ENCODE data around the gene ANO5.

ANO5 gene, protein sequence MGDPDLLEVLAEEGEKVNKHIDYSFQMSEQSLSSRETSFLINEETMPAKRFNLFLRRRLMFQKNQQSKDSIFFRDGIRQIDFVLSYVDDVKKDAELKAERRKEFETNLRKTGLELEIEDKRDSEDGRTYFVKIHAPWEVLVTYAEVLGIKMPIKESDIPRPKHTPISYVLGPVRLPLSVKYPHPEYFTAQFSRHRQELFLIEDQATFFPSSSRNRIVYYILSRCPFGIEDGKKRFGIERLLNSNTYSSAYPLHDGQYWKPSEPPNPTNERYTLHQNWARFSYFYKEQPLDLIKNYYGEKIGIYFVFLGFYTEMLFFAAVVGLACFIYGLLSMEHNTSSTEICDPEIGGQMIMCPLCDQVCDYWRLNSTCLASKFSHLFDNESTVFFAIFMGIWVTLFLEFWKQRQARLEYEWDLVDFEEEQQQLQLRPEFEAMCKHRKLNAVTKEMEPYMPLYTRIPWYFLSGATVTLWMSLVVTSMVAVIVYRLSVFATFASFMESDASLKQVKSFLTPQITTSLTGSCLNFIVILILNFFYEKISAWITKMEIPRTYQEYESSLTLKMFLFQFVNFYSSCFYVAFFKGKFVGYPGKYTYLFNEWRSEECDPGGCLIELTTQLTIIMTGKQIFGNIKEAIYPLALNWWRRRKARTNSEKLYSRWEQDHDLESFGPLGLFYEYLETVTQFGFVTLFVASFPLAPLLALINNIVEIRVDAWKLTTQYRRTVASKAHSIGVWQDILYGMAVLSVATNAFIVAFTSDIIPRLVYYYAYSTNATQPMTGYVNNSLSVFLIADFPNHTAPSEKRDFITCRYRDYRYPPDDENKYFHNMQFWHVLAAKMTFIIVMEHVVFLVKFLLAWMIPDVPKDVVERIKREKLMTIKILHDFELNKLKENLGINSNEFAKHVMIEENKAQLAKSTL

DNA sequence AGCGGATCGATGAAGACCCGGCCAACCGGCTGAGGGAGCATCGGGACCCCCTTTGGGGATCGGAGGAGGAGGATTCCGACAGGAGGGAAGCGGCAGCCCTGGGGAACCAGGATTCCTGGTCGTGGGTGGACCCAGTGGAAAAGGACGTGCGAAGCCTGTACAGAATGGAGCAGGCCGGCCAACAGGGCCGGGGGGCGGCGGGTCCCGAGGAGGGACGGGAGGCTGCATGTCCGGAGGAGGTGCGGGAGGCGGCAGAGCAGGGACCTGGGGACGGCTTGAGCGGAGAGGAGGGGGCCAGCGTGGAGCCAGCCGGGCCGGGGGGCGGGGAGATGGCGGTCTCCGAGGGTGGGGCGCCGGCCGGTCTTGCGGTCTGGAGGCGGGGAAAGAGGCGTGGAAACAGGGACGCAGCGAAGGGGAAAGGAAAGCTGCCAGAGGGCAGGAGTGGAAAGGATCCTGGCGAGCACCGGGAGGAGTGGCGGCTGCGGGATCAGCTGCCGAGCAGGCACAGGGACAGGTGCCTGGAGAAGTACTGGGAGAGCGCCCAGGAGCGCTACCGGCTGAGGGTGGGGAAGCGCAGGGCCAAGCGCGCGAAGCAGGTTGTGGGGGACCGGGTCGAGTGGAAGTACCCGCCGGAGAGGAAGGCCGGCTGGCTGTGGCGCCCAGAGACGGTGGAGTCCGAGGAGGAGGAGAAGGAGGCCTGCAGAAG is at the start of gene ANO5:
Gene ANO5 (plus strand): TSS at position 444 of the 706 bp plus-strand sequence. CDS start 408 bp downstream, outside the sequence.
- no peak for DNase-seq

DNA sequence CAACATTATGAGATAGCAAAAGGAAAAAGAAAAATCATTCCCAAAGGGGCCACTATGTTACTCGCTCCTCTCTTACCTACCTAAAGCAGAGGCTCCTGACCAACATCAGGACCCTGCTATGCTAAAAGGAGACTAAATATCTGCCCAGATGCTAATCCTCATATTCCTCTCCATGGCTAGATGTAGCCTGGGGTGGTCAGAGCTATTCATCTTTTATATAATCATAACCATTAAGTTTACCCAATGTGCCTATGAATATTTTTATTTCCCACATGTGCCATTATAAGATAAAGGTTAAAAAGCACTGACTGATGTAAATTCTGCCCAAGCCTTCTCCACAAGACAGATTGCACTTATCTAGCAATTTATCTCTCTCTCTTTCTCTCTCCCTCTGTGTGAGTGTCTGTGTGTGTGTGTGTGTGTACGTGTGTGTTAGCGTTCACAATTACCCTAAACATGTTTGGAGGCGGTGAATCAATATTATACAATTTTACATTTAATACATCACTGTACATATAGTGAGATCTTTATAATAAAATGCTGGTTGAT is 41.2 kb upstream of the ANO5 start:
- no peak for DNase-seq

DNA sequence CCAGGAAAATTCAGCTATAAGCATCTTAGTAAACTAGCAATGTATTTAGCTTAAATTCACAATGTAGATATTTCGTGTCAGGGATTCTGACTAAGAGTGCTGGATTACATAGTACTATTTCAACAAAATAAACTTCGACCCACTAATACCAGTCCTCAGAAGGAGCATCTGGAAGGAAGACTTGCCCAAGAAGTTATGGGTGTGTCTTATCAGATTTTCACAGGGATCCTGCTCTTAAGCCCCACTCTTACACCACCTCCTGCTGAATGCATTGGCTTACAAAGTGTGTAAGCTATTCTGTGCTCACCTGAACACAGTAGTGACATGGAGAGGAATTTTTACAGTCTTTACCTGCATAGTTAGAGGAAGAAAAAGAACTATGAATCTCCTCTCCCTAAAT is 35.4 kb upstream of the ANO5 start:
- DNase-seq: no peak

DNA sequence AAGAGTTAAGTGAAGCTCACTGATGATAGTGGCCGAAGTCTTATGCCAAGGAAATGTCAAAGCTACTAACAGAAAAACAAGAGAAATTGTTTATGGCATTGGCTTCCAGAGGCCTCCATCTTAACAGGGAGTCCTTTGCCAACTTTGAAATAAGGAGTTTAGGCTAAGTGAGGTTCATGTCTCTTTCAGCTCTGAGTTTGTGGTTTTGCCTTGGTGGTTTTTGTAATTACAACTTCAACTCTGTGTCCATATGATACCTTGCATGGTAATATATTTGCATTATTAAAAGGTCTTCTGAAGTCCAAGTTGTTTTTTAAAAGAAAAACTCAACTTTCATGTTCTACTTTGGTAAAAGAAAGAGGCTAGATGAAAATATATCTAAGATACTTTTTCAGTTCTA is 31.4 kb upstream of the ANO5 start:
- DNase-seq: no peak

DNA sequence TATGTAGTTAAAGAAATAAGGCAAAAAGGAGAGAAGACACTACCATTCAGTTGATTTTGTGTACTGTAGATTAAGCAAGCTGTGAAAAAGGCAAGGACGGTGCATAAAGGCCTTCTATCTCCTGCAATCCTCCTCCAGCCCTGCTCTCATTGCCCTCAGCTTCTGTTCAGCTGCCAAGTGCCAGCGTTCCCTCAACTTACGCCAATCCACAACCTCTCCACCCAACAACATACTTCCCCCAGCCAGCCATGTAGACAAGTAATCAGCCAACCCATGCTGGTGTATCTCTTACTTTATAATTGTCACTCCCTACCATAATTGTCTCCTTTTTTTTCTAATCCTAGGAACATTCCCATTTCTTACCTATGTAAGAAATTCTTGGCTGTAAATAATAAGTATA is 30.1 kb upstream of the ANO5 start:
- no peak for DNase-seq

DNA sequence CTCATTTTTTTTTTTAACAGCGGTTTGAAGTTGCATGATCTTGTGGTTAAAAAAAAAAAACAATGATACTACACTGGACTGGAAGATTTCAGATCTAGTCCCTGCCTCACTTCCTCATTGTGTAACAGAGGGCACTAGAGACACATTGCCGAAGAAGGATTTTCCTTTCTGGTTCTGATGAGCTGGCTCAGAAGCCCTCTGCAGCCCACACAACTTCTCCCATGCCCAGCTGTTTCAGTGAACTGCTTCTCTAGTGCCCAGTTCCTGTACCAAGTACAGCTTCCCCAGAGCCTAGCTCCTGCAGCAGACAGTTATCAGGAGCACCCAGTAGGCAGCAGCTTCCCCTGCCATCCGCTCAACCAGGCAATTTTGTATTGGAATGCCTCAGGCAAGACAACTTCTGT is 29.5 kb upstream of the ANO5 start:
- no peak for DNase-seq

DNA sequence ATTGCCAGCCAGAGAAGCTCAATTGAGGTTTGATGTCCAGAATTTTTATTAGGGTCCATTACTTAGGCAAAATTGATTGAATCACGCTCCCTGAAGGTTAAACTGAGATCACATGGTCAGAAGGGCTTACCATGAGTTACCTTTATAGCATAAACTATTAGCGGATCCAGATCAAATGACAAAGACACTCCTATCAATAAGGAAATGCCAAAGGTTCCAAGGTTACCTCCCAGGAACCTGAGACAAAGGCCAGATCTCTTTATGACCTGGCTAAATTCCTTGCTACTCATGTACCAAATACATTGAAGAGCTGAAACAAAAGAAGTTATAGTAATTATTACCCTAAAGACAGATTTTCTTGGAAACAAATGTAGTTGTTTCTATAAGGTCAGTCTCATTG is 27.8 kb upstream of the ANO5 start:
- DNase-seq: no peak

DNA sequence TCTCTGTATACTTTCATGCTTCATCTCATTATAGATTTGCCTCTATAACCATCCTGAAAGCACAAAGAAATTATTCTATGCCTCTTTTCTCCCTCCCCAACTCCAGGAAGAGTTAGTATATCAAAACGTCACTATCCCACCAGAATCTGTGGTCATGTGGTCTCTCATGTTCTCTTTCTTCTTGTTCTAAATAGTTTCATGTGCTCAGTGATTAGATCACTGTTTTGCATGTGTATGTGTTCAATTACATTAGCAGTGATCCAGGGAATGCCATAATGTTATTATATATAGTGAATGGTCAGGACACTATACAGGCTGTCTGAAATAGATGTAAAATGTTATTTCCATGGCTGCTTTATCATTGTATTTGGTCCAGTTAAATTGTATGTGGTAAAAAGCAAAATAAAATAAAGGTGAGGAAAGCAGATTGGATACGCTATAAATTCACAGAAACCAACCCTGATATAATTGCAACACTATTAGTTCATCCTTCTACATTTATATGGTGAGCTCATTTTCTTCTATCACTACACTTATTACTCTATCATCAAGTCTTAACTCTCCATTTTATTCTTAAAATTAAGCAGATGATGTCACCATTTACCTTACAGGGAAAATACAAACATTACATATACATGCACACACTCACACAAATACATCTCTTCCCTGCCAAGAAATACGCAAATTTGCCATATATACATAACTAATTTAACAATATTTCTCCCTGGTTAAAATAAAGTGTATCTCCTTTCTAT is 26.9 kb upstream of the ANO5 start:
- no peak for DNase-seq

DNA sequence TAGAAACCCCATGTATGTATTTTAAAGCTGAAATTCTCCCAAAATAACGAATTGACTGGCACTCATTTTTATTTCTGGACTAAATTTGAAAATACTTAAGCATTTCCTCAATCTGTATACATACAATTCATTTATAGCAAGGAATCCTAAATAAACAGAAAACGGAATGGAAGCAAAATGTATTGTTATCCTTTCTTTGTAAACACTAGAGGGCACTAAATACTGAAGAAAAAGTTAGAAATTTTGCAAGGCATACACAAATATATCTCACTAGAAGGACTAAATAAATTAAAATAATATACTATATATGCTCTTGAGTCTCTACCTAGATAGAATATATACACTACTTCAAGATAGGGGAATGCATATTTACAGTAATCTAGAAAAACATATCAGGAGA is 23.1 kb upstream of the ANO5 start:
- no peak for DNase-seq

DNA sequence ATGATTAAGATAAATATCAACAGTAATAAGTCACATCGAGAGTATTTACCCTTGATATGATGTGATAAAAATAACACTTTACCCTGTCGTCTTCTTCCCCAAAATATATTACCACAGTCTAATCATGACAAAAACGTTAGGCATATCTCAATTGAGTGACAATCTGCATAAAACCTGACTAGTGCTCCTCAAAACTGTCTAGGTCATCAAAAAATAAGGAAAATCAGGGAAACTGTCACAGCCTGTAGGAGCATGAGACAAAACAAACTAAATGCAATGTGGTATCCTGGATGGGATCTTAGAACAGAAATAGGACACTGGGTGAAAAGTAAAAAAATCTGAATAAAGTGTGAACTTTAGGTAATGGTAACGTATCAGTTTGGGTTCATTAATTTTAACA is 19.4 kb upstream of the ANO5 start:
- DNase-seq: no peak

DNA sequence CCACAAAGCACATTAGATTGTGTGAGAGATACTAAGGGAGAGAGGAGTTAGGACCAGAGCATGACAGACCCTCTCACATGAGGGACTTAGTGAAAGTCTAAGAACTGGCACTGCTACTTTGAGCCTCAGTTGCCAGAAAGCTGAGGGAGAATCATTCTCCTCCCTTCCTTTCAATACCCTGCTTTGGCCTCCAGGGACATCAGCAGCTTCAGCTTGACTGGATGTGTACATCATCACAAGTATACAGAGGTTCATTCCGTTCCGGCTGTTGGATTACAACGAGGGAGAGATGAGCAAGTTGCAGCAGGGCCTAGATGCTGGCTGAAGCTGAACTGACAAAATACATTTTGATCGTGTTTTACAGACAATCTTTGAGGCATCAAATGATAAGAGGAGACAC is 15.7 kb upstream of the ANO5 start:
- DNase-seq: no peak

DNA sequence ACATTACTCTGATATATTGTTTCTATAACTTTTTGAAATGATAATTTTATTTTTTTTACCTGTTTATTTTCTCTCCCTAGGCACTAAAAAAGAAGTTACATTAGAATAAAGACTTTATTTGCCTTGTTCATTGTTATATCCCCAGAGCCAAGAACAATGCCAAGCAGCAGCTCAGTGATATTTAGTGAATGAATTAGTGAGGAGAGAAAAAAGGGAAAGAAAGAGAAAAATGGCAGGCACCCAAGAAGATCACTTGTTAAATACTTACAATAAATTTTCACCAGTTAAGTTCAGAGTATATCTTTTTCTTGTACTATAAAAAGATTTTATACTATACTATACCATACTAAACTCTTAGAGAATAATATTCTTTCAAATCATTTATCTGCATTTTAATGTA is 13.3 kb upstream of the ANO5 start:
- DNase-seq: no peak

DNA sequence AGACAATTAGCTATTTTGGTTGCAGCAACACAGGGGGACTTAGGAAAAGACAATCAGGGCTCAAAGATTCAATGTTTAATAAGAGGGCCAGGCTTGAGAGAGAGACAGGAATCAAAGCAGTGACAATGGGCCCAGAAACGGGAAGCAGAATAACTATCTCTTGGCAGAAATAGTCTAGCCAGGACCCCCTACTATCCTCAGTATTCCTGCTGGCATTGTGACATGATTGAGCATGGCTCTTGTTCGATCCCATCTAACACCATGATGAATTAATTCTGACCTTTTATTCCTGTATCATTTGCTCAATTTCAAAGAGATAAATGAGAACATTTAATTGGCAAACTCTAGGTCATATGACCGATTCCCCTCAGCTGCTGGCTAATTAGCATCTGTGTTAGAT is 12.8 kb upstream of the ANO5 start:
- no peak for DNase-seq

DNA sequence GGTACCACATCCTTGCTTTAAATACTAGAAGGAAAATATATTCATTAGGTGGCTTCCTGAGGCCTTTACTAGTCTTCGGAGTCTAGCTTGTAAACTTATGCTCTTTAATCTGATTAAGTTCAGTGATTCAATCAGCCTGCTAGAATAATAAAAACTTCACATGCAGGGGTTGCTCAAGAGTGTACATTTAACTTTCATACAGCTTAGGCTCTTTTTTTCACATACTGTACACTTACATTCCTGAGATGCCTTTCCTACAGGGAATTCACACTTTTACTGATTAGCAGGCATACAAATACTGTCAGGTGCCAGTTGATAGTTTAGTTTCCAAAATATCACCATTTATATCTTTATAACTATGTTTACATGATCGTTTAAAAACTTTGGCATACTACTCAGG is 3.2 kb upstream of the ANO5 start:
- no peak for DNase-seq

DNA sequence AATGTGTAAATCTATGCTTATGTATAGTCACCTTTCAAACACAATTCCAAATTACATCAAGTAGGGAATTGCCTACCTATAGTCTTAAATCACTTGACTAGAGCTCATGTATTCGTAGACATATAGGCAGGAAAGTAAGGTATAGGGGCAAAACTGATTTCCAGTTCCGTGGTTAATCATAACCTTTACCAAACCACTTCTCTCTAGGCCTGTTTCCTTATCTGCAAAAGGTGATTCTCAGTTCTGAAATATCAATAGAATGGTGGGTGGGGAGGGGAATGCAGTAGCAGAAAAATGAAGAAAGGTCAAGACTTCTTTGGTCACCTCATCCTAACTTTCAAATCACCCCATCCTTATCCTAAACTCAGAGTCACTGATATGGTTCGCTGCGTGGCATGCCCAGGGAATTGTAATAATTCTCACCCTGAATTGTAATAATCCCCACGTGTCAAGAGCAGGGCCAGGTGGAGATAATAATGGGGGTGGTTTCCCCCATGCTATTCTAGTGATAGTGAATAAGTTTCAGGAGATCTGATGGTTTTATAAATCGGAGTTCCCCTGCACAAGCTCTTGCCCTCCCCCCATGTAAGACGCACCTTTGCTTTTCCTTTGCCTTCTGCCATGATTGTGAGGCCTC is 1.9 kb upstream of the ANO5 start:
- DNase-seq: no peak

DNA sequence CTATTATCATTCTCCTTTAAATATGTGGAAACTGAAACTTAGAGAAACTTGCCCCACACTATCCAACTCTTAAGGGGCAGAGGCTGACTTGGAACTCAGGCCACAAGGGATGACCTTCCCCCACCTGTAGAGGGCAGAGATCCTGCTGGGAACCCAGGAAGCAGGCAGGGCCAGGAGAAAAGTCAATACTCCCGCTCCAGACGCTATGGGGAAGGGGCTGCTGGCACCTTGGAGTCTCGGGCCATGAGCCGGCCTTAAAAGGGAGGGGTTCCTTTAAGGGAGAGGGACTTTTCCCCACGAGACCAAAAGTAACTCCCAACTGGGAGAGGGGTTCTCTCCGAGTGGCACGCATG is 620 bp upstream of the ANO5 start:
- no peak for DNase-seq

DNA sequence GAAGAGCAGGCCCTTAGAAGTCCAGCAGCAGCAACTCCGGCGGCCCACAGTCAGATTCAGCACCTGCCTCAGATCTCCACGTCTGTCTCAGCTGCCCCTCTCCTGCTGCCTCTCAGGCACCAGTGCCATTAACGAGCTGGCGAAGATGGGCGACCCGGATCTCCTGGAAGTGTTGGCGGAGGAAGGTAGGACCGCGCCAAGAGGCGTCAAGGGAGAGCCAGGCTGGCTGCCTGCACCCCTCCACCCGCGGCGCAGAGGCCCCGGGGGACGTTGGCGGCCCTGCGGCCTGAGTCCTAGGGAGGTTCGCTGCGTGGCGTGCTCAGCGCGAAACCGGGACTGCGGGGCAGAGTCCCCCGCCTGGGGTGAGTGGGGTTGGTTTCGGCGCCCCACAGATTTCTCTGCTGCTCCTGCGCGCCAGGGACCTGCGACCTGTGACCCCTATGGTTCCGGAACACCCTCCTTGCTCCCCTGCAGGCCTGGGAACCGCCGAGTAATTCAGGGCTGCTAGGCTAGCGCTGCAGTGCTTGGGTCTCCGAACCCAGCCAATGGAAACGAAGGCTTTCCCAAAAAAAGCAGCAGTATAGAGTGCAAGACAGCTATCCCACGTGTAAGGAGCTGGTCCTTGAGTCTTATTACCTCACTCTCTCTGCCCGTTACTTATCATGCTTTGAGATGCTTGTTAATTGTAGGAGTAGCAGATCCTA is 615 bp downstream of the ANO5 start:
- no peak for DNase-seq

DNA sequence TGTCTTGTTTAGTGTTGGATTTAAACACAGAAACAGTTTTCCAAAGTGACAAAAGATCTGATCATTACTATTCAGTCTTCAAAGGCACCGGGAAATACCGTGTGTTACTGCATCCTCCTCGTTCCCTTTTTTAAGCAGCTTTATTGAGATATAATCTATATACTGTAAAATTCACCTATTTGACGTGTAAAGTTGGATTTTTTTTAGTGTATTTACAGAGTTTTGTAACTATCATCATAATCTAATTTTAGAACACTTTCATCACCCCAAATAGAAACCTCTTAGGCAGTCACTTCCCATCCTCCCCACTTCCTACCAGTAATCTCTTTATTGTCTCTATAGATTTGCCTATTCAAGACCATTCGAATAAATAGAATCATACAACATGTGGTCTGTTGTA is 1.4 kb downstream of the ANO5 start:
- no peak for DNase-seq

DNA sequence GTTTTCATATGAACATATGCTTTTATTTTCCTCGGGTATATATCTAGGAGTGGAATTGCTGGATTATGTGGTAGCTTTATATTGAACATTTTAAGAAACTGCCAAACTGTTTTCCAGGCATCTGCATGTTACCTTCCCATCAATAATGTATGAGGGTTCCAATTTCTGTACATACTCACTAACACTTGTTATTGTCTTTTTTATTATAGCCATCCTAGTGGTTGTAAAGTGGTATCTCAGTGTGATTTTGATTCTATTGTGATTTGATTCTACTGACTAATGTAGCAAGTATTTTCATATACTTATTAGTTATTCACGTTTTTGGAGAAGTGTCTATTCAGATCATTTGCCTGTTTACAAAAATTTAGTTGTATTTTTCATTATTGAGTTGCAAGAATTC is 2.0 kb downstream of the ANO5 start:
- no peak for DNase-seq

DNA sequence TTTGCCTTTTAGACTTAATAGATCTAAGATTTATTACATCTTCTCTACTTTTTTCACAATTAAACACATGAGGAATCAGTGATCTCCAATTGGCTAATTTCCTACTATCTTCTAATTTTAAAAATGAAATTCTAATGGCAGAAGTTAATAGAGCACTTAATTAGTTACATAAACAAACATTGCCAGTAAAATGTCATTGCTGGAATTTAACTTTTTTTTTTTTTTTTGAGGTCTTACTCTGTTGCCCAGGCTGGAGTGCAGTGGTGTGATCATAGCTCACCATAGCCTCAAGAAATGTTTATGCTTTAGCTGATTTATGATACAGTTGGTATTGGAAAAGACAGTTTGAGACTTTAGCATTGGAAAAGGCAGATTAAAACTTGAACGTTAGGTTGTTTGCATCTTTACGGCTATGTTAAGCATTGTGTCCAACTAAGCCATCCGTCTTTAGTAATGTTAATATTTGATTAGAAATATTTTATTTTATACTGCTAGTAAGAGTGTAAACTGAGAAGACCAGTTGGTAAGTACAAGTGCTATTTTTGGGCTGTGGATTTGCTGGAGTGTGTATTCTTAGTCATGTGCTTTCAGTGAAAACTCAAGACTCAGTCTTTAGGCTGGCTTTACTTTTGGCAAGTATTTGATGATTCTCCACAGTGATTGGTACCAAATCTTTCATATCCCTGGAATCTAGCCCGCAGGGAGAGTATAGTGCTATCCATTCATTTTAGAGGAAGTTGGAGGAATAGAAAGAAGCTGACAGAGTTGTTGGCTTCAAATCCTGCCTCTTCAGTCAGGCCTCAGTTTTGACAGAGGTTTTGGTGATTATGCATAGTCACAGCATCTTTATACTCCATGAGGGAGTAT is 4.5 kb downstream of the ANO5 start:
- no peak for DNase-seq
